Left ventricle myocardium inferior (tissue), 1 donor: Measurements from ENCODE around the gene UBE2Q2. TPM values are rescaled to one million over a fixed set of nuclear protein-coding genes. Genes with fewer than 3 reads are reported as not detected.

ENCODE experiments used
- DNase-seq: peaks from one replicate; pipeline ENCODE4 v3.0.0-alpha.2; 2020
- H3K27ac ChIP-seq: fragments of 200-600 bp; replicated peaks from 2 replicates; pipeline ENCODE4 v1.8.0; 2021
- H3K27me3 ChIP-seq: fragments of 200-600 bp; 2 replicates; pipeline ENCODE4 v1.8.0; 2021; ENCODE audit warnings: low read depth
- H3K36me3 ChIP-seq: fragments of 200-600 bp; 2 replicates; pipeline ENCODE4 v1.8.0; 2021
- H3K4me1 ChIP-seq: fragments of 200-600 bp; 2 replicates; pipeline ENCODE4 v1.8.0; 2021
- H3K4me3 ChIP-seq: fragments of 200-600 bp; 2 replicates; pipeline ENCODE4 v1.8.0; 2021; ENCODE audit warnings: mild to moderate bottlenecking, moderate library complexity
- H3K9me3 ChIP-seq: fragments of 200-600 bp; replicated peaks from 2 replicates; pipeline ENCODE4 v1.8.0; 2021
- intact Hi-C: fragments of 100-400 bp; cut with micrococcal nuclease; formaldehyde crosslinking; loops from one replicate; pipeline ENCODE4 v1.11.0; 2022
- total RNA-seq: library from RNA; stranded (reverse); fragmentation: NEBNext Ultra II Directional; extraction: Animal tissue kit (Norgen Biotek cat#: 25700); gene quantifications from one replicate; pipeline ENCODE4 v1.2.1, GENCODE V29; 2021
- TF ChIP-seq, protein P1 (sequence below): fragments of 200-600 bp; IDR thresholded peaks from 2 replicates; pipeline ENCODE4 v1.8.0; 2021; ENCODE audit warnings: antibody characterized with exemption, mild to moderate bottlenecking, borderline replicate concordance
- donor health status: DM: no; HTN: yes; CAD: no; lungs with severe emphysema.

Gene UBE2Q2
- total RNA-seq, 1 donor from 2014 or later: 27.8 TPM

DNA sequence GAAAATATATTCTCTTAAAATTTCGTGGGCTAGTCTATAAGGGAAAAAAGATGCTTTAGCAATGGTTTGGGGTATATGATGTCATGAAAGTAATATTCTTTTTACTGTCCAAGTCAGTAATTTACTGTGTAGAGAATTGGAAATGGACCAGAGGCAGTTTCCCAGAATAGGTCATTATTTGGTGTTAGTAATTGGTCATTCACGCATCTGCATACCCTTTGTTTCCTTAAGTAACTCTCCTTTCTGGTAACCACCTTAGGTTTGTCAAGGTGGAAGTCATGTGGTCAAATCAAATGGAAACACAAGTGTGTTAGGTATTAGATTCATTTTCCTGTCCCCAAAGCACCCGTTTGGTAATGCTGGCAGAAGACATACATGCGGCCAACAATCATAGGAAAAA is 84.4 kb downstream of the UBE2Q2 start:
- intact Hi-C loops: no loop called here
- H3K27ac ChIP-seq: no peak overlapping the region
- TF ChIP-seq, protein P1, sequence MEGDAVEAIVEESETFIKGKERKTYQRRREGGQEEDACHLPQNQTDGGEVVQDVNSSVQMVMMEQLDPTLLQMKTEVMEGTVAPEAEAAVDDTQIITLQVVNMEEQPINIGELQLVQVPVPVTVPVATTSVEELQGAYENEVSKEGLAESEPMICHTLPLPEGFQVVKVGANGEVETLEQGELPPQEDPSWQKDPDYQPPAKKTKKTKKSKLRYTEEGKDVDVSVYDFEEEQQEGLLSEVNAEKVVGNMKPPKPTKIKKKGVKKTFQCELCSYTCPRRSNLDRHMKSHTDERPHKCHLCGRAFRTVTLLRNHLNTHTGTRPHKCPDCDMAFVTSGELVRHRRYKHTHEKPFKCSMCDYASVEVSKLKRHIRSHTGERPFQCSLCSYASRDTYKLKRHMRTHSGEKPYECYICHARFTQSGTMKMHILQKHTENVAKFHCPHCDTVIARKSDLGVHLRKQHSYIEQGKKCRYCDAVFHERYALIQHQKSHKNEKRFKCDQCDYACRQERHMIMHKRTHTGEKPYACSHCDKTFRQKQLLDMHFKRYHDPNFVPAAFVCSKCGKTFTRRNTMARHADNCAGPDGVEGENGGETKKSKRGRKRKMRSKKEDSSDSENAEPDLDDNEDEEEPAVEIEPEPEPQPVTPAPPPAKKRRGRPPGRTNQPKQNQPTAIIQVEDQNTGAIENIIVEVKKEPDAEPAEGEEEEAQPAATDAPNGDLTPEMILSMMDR: no peak
- H3K4me3 ChIP-seq: no peak overlapping the region
- DNase-seq: no peak
- H3K36me3 ChIP-seq: peaks cover 21% of the 10 kb centered on the region
- H3K9me3 ChIP-seq: no peaks in the 10 kb centered on the region
- no peaks in the 10 kb centered on the region for H3K27me3 ChIP-seq
- peaks cover 42% of the 10 kb centered on the region for H3K4me1 ChIP-seq

DNA sequence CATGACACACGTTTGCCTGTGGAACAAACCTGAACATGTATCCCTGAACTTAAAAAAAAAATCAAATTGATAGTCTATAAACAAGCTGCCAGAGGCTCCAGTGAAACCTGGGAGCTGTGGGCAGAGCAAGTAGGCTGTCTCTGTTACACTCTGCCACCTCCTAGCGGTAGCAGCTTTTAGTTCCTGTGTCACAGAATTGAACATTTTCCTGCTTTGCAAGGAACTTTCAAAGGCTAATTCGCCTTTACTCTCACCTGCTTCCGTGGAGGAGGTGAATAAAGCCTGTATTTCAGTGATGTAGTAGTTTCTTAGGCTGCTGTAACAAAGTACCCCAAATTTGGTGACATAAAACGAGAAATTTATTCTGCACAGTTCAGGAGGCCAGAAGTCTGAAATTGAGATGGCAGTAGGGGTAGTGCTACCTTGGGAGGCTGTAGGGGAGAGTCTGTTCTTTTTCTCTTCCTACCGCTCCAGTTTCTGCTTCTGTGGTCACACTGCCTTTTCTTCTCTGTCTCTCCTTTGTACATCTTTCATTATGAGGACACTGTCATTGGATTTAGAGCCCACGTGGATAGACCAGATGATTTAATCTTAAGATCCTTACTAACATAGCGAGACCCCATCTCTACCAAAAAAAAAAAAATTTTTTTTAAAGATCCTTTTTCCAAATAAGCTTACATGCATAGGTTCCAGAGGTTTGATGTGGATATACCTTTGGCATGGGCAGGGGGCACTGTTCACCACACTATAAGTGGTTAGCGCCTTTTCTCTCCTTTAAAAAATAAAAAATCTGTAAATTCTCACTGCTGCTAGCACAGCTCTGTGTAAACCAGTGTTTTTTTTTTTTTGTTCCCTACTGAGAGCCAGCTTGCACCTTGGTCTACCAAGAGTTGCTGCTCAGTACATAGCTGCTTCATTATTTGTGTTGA is 85.7 kb downstream of the UBE2Q2 start:
- DNase-seq: no peak
- Histone ChIP-seq H3K4me3 (no peak overlapping the region), H3K27me3 (no peaks in the 10 kb centered on the region), H3K27ac (no peak overlapping the region), H3K9me3 (no peaks in the 10 kb centered on the region), H3K4me1 (peaks cover 34% of the 10 kb centered on the region), H3K36me3 (peaks cover 33% of the 10 kb centered on the region)
- intact Hi-C loops: no loop called here
- TF ChIP-seq, protein P1: no peak

DNA sequence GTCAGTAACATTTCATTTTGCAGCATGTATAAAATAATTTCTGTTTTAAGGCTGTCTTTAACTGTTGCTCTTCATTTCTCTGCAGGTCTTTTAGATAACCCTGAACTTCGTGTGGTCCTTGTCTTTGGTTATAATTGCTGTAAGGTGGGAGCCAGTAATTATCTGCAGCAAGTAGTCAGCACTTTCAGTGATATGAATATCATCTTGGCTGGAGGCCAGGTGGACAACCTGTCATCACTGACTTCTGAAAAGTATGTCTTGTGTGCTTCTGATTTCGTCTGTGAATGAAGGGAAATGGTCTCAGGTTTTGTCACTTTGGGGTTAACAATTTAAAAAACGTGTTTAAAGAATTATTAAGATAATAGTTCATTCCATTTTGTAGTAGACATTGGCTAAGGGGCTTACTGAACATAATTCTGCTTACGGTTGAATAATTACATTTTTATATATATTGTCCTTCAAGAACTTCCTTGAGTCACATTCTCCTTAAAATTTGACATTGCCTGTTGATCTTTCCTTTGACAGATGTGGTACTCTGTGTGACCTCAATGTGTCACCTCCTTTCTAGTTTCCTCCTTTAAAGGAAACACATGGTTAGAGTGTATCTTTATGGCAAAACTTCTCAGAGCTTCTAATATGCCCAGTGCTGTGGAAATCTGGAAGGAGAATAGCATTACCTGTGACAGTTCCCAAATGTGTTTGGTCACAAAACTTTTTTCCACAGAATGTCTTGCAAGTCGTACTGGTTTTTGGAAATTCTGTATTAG is 86.7 kb downstream of the UBE2Q2 start:
- Histone ChIP-seq H3K27me3 (no peaks in the 10 kb centered on the region), H3K36me3 (peaks cover 43% of the 10 kb centered on the region), H3K9me3 (no peaks in the 10 kb centered on the region), H3K27ac (no peak overlapping the region), H3K4me1 (peaks cover 27% of the 10 kb centered on the region), H3K4me3 (no peak overlapping the region)
- DNase-seq: no peak
- TF ChIP-seq, protein P1: no peak
- intact Hi-C loops: no loop called here

DNA sequence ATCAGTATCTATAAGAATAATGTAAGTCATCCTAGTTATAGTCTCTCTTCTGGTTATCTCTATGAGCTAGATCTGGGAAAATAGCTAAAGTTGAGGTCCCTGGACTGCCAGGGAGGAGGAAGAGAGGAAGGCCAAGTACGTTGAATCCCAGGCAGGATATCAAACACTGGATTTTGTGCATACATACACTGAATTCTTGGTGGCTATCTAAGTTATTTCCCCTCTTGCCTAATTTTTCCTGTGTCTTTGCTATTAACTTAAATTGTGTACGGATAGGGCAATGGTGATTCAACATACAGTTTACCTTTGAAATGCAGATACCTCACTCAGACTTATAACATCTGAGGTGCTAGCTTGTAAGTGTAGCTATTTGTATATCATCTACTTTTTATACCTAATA is 87.6 kb downstream of the UBE2Q2 start:
- DNase-seq: no peak
- Histone ChIP-seq H3K27me3 (no peaks in the 10 kb centered on the region), H3K9me3 (no peaks in the 10 kb centered on the region), H3K4me1 (peaks cover 19% of the 10 kb centered on the region), H3K4me3 (no peak overlapping the region), H3K36me3 (peaks cover 50% of the 10 kb centered on the region), H3K27ac (no peak overlapping the region)
- intact Hi-C loops: no loop called here
- TF ChIP-seq, protein P1: no peak

DNA sequence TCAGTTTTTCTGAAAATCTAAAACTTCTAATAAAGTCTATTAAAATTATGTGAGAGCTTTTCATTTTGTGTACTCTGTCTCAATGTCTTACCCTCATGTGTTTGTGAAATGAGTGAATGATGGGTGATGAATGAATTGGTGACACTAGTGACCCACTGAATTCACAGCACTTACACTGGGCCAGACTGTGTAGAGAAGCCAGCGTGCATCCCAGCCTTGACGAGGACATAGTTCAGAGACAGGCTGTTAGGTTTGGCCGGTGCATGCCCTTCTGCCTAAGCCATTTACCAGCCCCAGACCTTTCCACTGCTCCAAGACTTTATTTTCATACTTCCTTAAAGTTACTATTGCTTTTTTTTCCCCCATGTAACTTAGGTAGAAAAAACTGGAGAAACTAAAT is 99.2 kb downstream of the UBE2Q2 start:
- no peak overlapping the region for H3K27ac ChIP-seq
- H3K36me3 ChIP-seq: peaks cover 6% of the 10 kb centered on the region
- TF ChIP-seq, protein P1: no peak
- no peak for DNase-seq
- no peaks in the 10 kb centered on the region for H3K4me1 ChIP-seq
- no peak overlapping the region for H3K4me3 ChIP-seq
- no peaks in the 10 kb centered on the region for H3K9me3 ChIP-seq
- intact Hi-C loops: no loop called here
- H3K27me3 ChIP-seq: peaks cover 18% of the 10 kb centered on the region
